ENCODE results near the gene ANKS6. TPM values are rescaled to one million over a fixed set of nuclear protein-coding genes. Genes with fewer than 3 reads are reported as not detected.

Gene ANKS6
- total RNA-seq, 1 experiment from 2014 or later: 39.2 TPM

DNA sequence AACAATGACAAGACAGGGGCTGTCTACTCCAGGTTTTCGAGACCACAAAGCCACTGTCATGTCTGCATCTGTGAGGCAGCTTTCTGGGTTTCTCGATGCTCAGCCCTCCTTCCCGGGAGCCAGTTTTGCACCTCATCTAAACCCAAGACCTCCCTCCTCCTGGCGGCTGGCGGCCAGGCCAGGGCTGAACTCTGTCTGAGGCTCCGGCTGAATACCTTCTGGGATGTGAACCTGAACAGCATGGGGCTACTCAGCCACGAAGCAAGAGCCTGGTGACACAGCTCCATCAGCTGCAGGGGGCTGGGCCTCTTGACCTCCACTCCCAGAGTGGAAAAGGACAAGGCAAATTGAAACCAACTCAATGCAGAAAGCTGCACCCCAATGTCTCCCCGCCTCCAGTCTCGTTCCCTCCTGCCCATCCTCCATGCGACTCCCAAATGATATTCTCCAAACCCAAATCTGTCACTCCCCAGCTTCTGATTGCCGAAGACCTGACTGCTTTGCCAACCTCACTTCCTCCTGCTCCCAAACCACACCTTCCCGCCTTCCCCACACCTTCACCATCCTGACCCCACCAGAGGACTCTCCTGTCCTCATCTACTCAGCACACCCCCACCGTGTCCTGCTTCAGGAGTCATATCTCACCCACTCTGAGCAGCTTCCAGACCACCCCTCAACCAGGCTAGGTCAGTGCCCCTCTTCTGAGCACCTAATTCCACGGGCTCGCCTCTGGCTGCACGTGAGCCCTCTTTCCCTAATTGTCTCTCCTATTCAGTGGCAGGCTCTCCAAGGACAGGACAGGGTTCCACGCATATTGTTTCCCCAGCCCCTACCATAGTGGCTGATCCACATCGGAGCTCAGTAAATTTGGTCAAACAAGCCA is 4.5 kb downstream of the ANKS6 start (continued):
- TF ChIP-seq, protein P1, sequence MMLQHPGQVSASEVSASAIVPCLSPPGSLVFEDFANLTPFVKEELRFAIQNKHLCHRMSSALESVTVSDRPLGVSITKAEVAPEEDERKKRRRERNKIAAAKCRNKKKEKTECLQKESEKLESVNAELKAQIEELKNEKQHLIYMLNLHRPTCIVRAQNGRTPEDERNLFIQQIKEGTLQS (IDR thresholded peaks at IDR 0.05): no peak
- TF ChIP-seq JUND (IDR thresholded peaks at IDR 0.05) (no peak), TCF7L2 (IDR thresholded peaks at IDR 0.05; ENCODE audit: borderline replicate concordance, extremely low read depth, insufficient read depth, insufficient read length) (no peak), SRF (IDR thresholded peaks at IDR 0.05; ENCODE audit: low read depth) (no peak), POLR2AphosphoS5 (IDR thresholded peaks at IDR 0.05; ENCODE audit: low read depth, low read length) (no peak), ELF1 (IDR thresholded peaks at IDR 0.05; ENCODE audit: borderline replicate concordance, low read depth) (no peak), CEBPB (IDR thresholded peaks at IDR 0.05; ENCODE audit: low read depth) (no peak), EZH2 (IDR thresholded peaks at IDR 0.05) (no peak)
- TF ChIP-seq, protein P2, sequence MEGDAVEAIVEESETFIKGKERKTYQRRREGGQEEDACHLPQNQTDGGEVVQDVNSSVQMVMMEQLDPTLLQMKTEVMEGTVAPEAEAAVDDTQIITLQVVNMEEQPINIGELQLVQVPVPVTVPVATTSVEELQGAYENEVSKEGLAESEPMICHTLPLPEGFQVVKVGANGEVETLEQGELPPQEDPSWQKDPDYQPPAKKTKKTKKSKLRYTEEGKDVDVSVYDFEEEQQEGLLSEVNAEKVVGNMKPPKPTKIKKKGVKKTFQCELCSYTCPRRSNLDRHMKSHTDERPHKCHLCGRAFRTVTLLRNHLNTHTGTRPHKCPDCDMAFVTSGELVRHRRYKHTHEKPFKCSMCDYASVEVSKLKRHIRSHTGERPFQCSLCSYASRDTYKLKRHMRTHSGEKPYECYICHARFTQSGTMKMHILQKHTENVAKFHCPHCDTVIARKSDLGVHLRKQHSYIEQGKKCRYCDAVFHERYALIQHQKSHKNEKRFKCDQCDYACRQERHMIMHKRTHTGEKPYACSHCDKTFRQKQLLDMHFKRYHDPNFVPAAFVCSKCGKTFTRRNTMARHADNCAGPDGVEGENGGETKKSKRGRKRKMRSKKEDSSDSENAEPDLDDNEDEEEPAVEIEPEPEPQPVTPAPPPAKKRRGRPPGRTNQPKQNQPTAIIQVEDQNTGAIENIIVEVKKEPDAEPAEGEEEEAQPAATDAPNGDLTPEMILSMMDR (IDR thresholded peaks at IDR 0.05 in 2 of 3, conservative IDR thresholded peaks at IDR 0.05 in 1 of 3; ENCODE audit: borderline replicate concordance in 1 of 3, insufficient read depth in 1 of 3, low read depth in 2 of 3, low read length in 2 of 3): no peak

Data from HCT116 (cell line).